Choroid plexus epithelial cell (primary cell): ENCODE results near the gene CDK19.
"Not testable (repeated sequence)": the region's sequence is repeated elsewhere in the genome, so short reads cannot be mapped to it uniquely, and the experiment has no call there.

ENCODE experiments used
- DNase-seq: peaks from one replicate; pipeline ENCODE4 v3.0.0-alpha.2; 2010; ENCODE audit warnings: low read depth
- H3K4me3 ChIP-seq: 2 replicates; pipeline ENCODE4 v1.5.1; 2011; ENCODE audit warnings: low read depth, mild to moderate bottlenecking, control low read depth, low read length, moderate library complexity
- CTCF ChIP-seq: conservative IDR thresholded peaks from 2 replicates; pipeline ENCODE4 v1.5.1; 2011; ENCODE audit warnings: low read depth, mild to moderate bottlenecking, control low read depth, inconsistent platforms, low read length, moderate library complexity

CDK19 gene

DNA sequence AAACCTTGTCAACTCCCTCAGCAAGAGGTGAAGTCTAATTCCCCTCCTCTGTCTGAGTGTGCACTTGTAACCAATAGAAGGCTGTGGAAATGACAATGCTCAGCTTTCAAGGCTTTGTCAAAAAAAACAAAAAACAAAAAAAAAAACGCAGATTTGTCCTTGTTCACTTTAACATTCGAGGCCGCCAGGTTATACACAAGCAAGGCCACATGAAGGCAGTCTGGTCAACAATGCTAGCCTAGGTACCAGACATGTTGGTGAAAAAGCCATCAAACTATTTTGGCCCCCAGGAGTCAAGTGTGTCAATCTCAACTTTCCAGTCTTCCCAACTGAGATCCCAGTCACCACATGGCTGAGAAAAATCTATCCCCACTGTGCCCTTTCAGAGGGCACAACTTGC lies 92.3 kb downstream of the CDK19 start:
- H3K4me3 ChIP-seq: no peak overlapping the region
- no peak for DNase-seq
- TF ChIP-seq CTCF: no peak

- no peak for TF ChIP-seq CTCF
- DNase-seq: no peak
- no peak overlapping the region for H3K4me3 ChIP-seq
Measured at GRCh38 chr6:110720066-110720465, 95.2 kb downstream of the CDK19 start.

DNA sequence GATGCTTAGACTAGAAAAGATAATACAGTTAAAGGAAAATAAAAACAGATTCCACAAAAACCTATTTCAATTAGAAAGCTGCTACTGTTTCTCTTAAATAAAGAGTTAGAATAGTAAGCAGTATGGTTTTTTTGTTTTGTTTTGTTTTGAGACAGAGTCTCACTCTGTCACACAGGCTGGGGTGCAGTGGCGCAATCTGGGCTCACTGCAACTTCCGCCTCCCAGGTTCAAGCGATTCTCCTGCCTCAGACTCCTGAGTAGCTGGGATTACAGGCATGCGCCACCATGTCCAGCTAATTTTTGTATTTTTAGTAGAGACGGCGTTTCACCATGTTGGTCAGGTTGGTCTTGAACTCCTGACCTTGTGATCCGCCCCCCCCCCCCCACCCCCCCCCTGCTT lies 95.7 kb downstream of the CDK19 start:
- not testable (repeated sequence) for H3K4me3 ChIP-seq, DNase-seq

DNA sequence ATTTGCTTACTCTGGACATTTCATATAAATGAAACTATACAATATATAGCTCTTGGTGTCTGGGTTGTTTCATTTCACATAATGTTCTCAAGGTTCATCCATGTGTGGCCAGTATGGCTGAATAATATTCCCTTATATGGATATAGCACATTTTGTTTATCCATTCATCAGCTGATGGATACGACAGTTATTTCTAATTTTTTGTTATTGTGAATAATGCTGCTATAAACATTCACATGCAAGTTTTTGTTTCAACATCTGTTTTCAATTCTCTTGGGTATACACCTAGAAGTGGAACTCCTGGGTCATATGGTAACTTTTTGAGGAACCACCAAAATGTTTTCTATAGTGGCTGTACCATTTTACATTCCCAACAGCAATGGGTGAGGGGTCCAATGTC lies 101.1 kb downstream of the CDK19 start:
- DNase-seq: peak; percentile 13
- TF ChIP-seq CTCF: no peak
- H3K4me3 ChIP-seq: no peak overlapping the region

DNA sequence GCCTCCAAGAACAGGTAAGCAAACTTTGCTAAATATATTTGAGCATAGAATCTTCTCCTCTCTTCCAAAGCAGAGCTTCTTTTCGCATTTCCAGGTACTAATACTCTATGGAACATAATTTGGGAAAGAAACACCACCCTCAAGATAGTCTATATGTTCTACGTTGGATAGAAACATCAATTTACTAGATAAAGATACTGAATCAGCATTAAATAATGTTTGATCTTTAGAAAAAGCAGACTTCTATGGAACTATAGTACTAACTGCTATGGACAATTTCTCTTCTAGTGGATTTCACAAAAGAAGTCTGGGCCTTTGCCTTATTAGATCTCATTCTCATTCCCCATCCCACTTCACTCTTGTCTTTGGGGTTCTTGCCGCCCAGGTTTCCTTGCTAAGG lies 103.0 kb downstream of the CDK19 start:
- no peak for TF ChIP-seq CTCF
- no peak for DNase-seq
- no peak overlapping the region for H3K4me3 ChIP-seq

GRCh38 chr6:110710115-110710514 lies 105.2 kb downstream of the CDK19 start:
- TF ChIP-seq CTCF: no peak
- no peak for DNase-seq

DNA sequence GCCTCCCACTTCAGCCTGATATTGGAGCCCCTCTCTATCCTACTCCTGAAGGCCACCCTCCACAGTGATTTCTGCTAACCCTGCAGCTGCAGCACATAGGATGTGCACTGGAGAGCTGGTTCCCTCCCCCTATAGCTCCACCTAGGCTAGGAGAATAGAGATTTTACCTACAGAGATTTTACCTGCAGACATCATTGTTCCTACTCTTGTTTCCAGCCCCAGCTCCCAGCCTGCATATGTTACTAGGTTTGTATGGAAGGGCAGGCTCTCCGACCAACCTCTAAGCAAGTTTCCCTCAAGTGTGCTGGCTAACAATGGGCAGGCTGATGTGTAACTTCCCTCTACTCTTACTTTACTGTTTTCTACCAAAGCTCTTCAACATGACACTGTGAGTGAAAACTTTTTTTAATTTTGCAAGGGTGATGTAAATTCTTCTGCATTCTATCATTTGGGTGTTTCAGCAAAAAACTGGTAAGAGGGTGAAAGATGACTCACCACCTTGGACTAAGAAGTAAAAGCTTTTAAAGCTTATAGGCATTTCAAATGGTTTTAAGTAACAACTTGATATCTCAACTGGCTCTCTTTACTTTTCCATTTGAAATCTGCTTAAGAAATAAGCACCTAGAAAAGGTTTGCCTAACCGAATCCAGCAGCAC lies 106.8 kb downstream of the CDK19 start:
- peak; percentile 65 for DNase-seq
- no peak for TF ChIP-seq CTCF
- H3K4me3 ChIP-seq: no peak overlapping the region

More at GRCh38 chr6:110710115-110710514, 105.2 kb downstream of the CDK19 start:
- no peak overlapping the region for H3K4me3 ChIP-seq
